Left hindlimb (tissue), 1 donor: Measurements from ENCODE around the gene PRKN.

ENCODE experiments used
- DNase-seq: peaks from one replicate; pipeline ENCODE4 v3.0.0-alpha.2; 2018

PRKN gene

DNA sequence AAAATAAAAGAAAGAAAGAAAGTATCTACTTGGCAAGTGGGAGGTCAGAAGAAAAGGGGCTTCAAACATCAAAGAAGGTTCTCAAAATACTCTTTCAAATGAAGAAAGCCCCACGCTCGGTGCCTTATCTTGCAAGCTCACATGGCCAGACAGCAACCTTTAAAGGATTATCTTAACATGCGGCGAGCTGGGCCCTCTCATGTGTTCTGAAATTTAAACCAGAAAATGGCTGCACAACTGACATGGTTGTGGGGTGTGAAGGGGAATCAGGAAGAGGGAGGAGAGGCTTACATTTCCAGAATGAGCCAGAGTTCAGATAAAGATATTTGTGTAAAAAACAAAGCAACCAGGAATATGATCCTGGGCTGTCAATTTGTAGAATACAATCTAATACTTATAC, 363.1 kb downstream of the PRKN start:
- no peak for DNase-seq

GRCh38 chr6:162363757-162364156, 363.8 kb downstream of the PRKN start:
- DNase-seq, result no peak

DNA sequence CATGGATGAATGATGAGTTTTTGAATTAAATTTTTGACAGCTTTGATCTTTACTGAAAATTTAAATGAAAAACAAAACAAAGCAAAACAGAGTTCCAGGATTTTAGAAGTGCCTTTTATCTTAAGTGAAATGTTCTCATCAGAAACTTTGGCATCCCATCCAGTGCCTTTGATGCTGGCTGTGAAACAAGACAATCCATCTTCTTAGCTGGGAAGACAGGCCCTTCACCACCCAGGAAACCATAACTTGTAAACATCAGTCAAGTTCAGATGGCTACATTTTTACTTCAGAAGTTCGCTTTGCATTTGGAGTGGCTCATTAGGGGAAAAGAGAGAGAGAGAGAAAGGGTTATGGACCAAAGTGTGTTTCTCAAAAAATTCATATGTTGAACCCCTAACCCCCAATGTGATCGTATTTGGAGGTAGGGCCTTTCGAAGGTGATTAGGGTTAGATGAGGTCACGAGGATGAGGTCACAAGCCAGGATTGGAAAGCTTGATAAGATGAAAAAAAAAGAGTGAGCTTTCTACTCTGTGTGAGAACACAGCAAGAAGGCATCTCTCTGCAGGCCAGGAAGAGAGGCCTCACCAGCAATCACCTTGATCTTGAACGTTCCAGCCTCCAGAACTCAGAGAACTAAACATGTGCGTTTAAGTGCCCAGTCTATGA, 366.5 kb downstream of the PRKN start:
- no peak for DNase-seq

DNA sequence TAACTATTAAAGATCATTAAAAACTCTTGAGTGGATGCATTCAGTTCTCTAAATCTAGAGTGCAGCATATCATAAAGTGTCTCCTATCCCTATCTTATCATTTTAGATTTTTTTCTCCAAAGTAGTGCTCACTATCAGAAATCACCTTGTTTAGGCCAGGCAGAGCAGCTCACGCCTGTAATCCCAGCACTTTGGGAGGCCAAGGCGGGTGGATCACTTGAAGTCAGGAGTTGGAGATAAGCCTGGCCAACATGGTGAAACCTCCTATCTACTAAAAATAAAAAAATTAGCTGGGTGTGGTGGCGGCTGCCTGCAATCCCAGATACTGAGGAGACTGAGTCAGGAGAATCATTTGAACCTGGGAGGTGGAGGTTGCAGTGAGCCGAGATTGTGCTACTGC, 368.9 kb downstream of the PRKN start:
- DNase-seq, result no peak

- DNase-seq, result no peak
These were observed 382.5 kb downstream of the PRKN start for GRCh38 chr6:162345051-162345511.

DNA sequence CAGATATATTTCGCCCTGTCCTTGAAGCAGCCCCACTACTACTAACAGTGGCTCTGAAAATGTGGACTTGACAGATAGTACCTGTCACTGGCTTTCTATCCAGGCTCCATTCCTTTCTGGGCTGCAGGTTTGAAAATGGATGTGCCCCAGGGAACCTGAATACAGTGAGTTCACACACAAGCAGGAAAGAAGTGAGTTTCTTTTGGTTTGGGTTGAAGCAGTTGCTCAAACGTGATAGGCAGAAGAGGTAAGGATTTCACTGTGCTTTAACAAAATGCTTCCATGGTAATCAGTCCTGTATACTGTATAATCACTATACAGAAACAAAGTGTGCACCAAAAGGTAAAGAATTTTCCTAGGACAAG, 382.9 kb downstream of the PRKN start:
- no peak for DNase-seq

GRCh38 chr6:162343936-162344645, 383.5 kb downstream of the PRKN start:
- DNase-seq, result no peak

- no peak for DNase-seq
These were observed 384.2 kb downstream of the PRKN start for GRCh38 chr6:162343198-162343935.

- no peak for DNase-seq
These were observed 390.2 kb downstream of the PRKN start for GRCh38 chr6:162337412-162337811.

DNA sequence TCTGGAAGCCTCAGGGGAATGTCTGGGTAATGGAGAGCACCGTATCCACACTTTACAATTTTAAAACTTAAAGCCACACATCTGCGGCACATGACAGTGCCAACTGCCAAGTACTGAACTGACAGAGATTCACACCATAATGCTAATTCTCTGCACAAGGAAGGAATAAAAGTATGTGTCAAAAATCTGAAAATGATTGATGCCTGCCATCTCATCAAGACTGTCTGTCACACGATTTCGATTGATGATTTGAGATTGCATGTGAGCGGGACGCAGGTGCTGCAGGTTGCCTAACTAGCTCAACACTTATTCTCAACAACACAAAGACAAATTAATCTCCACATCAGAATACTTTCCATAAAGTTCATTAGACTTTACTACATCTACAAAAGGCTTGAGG, 391.2 kb downstream of the PRKN start:
- DNase-seq, result no peak

- DNase-seq, result no peak
These were observed 395.2 kb downstream of the PRKN start for GRCh38 chr6:162332365-162332764.

DNA sequence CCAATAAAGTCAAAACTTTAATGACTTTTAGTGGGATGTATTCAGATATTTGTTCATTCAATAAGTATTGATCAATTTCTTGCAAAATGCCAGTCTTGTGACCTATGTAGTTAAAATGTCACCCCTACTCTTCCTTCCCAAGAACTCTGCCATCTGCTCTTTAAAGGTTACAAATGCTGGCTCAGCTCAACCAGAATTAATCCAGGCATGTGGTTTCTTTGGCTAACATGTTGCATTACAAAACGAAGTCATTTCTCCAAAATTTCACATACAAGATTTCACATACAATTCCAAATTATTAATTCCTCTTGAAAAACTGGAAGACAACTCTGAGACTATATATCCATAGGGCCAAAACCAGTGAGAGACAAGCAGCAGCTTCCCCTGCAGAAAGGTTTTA, 395.7 kb downstream of the PRKN start:
- DNase-seq, result no peak

DNA sequence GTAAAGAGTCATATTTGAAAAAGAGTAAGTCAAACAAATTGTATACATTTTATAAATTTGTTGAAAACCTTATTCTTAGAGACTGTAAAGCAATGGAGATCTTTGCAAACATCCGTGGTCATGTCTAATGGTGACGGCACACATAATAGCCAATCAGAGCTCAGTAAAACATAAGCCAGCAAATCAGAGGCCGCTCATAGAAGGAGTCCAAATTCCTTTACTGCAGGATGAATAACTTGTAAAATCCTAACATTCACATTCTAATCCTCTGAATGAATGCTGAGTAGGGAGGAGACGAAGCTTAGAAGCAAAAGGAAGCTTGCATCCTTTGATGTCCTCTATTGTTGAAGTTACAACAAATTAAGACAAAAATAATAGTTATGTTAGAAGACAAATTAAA, 401.7 kb downstream of the PRKN start:
- DNase-seq, result no peak

GRCh38 chr6:162325051-162325450, 402.5 kb downstream of the PRKN start:
- DNase-seq, result no peak

GRCh38 chr6:162315291-162315690, 412.3 kb downstream of the PRKN start:
- no peak for DNase-seq

DNA sequence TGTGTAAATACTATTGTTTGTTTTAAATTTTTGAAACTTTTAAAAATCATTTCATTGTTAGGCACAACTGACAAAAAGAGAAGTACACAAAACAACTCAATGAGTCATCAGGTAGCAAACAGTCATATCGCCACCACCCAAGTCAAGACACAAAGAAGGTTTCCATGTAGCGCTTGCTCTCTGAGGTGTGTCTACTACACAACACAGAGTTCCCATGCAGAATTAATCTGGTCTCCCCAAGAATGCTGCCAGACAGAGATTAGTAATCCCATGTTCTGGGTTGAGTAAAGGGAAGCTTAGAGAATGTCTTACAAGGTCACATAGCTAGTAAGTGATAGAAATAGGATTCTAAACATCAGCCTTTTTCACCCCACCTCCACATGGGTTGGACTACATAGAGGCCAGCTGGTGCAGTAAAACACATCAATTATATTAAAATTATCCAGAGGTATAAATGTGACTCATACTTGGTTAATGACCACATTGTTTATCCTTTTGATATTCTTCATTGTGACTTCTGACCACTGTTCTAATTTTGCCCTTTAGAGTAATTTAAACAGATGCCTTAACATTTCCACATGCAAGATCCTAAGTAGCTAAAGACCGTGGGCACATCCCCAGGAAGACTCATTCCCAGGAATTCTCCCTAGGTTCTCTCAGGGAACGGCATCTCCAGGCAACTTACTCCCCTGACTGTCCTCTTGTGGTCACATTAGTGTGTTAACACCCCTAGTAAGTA, 413.5 kb downstream of the PRKN start:
- no peak for DNase-seq

DNA sequence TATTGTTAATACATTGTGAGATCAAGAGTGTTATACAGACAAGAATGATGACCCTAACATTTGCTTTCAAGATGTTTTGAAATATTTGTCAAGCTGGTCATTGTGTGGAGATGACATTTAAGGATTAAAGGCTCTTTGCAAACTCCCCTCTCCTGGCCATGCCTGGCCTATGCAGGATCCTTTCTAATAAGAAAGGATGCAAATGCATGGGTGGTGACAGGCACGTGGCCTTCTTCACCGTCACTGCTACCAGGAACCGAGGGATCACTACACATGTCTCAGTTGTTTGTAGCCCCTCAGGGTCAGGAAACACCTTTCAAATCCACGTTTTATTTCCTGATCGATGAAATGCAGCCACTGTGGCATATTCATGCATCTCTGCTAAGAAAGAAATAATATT, 419.7 kb downstream of the PRKN start:
- no peak for DNase-seq

DNA sequence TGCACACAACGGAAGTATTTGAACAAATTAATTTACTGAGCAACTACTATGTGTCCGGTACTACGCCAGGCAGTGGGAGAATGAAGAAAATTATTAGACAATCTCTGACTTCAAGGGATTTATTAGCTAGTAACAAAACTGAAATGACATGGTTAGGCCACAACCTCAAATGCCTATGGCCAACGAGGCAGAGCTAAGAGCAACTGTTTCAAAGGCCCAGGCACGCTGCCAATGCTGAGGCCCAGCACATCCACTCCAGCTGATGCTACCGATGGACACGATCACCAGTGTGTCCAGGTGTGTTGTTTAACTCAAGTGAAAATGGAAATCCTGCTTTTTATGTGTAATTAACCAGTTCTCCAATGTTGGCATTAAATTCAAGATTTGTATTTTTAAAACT, 420.9 kb downstream of the PRKN start:
- DNase-seq, result no peak

DNA sequence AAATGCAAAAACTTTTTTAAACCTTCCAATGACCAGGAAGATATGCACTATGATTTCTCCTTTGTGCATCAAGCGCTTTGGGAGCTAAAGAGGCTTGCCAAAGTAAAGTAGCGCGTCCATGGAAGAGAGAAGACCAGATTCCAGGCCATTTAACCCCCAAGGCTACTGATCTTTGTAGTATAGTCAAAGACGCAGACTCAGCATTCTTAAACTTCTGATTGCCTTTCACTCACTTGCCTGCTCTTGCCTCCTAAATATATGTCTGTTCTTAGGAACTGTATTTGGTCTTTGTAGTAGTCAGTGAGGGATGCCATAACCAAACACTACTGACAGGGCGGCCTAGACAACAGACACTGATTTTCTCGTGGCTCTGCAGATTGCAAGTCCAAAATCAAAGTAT, 426.4 kb downstream of the PRKN start:
- DNase-seq, result no peak

GRCh38 chr6:162294029-162294428, 433.5 kb downstream of the PRKN start:
- peak; percentile 48 for DNase-seq

DNA sequence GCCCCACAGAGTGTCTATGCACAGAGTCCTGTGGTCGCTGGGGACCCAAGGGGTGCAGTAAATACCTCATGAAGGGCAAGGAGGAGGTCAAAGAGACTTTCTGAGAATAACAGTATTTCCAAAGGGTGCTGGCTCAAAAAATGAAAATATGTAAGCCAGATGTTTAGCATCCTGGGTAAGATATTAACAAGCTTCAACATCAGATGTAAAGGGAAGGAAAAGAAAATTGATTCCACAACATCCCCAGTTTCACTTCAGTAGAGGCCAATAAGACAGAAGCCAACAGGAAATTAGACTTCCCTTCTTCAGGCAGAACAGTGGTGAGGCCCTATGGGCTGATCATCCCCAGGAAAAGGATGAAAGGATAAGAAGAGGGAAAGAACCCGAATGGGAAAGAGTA, 434.7 kb downstream of the PRKN start:
- DNase-seq, result no peak

- DNase-seq, result no peak
These were observed 436.6 kb downstream of the PRKN start for GRCh38 chr6:162290846-162291465.

GRCh38 chr6:162289972-162290371, 437.6 kb downstream of the PRKN start:
- DNase-seq, result no peak
